GM12873 (cell line): ENCODE measurements around the gene PHKB.

ENCODE experiments used
- TF ChIP-seq, protein P1 (sequence below): IDR thresholded peaks from 2 replicates; pipeline ENCODE4 v1.5.1; 2012; ENCODE audit warnings: low read depth, mild to moderate bottlenecking, moderate library complexity, low read length, control low read depth; ENCODE audit not compliant: insufficient read depth; ENCODE audit errors: missing control alignments

PHKB gene

DNA sequence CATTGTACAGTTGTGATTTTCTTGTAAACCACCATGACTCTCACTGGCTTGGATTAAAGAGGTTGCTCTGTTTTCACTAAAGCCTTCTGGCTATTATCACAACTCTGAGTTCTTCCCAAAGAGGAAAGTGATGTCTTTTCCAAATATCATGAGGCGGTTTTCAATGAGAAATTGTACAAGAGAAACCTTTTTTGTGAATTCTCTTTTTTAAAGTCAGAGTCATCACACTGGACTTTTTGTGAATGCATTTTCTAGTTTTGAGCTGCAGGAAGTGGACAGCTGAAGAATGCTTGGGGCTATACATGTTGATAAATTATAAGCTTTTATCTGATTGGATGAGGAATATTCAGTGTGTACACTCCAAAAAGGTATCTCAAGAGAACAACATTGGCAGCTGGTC lies 100.2 kb downstream of the PHKB start:
- TF ChIP-seq, protein P1, sequence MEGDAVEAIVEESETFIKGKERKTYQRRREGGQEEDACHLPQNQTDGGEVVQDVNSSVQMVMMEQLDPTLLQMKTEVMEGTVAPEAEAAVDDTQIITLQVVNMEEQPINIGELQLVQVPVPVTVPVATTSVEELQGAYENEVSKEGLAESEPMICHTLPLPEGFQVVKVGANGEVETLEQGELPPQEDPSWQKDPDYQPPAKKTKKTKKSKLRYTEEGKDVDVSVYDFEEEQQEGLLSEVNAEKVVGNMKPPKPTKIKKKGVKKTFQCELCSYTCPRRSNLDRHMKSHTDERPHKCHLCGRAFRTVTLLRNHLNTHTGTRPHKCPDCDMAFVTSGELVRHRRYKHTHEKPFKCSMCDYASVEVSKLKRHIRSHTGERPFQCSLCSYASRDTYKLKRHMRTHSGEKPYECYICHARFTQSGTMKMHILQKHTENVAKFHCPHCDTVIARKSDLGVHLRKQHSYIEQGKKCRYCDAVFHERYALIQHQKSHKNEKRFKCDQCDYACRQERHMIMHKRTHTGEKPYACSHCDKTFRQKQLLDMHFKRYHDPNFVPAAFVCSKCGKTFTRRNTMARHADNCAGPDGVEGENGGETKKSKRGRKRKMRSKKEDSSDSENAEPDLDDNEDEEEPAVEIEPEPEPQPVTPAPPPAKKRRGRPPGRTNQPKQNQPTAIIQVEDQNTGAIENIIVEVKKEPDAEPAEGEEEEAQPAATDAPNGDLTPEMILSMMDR = no peak

DNA sequence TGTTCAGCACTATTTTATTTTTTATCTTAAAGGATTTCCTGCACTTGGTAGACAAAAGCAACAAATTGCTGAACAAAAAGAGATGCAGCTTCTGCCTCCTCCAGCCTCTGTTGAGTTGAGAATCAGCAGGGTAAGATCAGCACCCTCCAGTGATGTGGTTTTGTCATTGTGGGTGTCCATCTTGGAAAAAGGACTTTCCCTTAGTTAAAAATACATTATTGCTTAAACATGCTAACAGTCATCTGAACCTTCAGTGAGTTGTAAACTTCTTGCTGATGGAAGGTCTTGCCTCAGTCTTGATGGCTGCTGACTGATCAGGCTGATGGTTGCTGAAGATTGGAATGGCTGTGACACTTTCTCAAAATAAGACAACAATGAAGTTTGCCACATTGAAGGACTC lies 101.2 kb downstream of the PHKB start:
- TF ChIP-seq, protein P1 = no peak

DNA sequence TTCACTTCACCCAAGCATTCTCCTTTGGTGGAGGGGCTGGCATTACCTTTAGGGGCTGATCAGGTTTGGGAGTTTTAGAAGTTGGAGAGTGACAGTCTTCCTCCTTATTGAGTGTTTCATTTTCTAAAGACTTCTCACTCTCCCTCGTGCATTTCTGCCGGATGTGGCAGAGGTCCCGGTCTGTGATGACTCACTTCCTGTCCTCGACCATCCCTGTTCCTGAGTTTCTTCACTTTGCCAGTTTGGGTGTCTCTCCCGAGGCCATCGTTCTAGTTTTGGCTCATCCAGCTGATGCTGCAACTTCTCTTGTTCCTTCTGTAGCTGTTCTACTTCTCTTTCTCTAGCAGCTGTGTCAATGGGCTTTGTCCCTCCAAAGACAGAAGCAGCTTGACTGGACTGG lies 104.3 kb downstream of the PHKB start:
- TF ChIP-seq, protein P1 = no peak

DNA sequence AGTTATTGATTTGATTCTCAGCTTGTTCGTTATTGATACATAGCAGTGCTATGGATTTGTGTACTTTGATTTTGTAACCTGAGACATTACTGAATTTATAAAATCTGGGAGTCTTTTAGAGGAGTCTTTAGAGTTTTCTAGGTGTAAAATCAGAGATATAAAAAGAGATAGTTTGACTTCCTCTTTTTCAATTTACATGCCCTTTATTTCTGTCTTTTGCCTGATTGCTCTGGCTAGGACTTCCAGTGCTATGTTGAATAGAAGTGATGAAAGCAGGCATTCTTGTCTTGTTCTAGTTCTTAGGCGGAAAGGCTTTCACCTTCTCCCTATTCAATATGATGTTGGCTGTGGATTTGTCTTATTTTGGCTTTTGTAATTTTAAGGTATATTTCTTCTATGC lies 106.2 kb downstream of the PHKB start:
- TF ChIP-seq, protein P1 = no peak

DNA sequence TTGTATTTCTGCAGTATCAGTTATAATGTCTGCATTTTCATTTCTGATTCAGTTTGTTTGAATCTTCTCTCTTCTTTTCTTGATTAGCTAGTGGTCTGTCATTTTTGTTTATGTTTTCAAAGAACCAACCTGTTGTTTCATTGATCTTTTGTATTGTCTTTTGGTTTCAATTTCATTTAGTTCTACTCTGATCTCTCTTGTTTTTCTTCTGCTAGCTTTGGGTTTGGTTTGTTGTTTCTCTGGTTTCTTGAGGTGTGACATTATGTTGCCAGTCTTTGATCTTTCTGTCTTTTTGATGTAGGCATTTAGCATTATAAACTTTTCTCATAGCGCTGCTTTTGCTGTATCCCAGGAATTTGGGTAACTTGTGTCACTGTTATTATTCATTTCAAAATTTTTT lies 107.2 kb downstream of the PHKB start:
- TF ChIP-seq, protein P1 = no peak

DNA sequence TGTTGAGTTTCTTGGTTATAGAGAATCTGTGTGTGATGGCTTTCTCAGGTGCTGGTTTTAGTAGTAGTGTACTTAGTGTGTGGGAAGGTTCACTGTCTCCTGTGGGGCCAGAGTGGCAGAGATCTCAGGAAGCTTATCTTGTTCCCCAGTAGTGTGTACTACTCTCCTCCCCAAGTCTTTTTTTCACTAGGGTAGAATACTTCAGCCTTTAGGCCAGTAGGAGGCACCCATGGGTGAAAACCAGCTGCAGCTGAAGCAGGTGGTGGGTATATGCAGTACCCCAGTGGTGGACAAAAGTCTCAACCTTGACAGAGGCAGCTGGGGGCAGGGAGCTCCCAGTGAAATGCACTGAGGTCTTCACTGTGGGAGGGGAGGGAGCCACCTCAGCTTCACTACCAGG lies 109.9 kb downstream of the PHKB start:
- TF ChIP-seq, protein P1 = peak; percentile 29

DNA sequence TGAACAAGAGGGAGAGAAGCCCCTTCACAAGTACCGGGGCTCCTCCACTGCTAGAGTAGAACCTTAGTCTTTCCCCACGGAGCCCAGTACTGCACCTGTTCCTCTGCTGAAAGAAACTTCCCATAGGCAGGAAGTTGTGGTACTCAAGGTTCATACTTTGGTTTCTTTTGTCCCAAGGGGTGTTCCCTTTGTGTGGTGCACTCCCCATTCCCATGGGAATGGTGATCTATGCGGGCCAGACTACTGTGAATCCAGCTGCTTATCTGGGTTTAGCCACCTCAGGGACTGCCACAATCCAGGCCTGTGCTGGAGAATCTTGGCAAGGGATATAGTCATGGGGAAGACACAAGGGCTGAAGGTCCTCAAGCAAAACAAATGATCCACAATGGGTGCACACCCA lies 110.6 kb downstream of the PHKB start:
- TF ChIP-seq, protein P1 = no peak
